ENCODE results near the gene CENPH. TPM values are rescaled to one million over a fixed set of nuclear protein-coding genes. Genes with fewer than 3 reads are reported as not detected.
"Not testable (repeated sequence)": the region's sequence is repeated elsewhere in the genome, so short reads cannot be mapped to it uniquely, and the experiment has no call there.

The CENPH gene
- total RNA-seq, 5 donors from 2014 or later (not counting 1 experiment from before 2014, with no cell fraction given), result 4.1 to 8.4 (median 6.5) TPM

DNA sequence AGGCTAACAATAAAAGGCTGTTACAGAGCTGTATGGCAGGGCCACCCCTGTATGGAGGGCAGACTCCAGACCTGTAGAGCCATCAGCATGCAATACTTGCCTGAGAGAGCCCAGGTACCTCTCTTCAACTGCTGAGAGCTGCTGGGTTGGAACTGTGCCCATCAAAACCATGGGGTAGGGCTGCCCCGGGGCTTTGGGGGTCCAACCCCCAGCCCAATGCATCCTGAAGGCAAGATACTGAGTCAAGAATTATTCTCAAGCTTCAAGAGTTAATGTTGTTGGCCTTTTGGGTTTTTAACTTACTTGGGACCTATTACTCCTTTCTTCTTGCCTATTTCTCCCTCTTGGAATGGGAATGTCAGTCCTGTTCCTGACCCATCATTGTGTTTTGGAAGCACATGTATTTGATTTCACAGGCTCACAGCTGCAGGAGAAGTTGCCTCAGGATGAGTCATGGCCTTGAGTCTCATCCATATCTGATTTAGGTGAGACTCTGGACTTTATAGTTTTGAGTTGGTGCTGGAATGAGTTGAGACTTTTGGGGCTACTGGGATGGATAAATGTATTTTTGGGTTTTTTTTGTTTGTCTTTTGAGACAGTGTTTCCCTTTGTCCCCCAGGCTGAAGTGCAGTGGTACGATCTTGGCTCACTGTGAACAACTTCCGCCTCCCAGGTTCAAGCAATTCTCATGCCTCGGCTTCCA is 24.3 kb downstream of the CENPH start:
- POLR2A ChIA-PET, result interaction anchor here in 1 of 2 donors (0.6 kb wide), 1 partner anchor 73 kb away, joined by 10 read pairs; no protein-coding TSS in a partner anchor

DNA sequence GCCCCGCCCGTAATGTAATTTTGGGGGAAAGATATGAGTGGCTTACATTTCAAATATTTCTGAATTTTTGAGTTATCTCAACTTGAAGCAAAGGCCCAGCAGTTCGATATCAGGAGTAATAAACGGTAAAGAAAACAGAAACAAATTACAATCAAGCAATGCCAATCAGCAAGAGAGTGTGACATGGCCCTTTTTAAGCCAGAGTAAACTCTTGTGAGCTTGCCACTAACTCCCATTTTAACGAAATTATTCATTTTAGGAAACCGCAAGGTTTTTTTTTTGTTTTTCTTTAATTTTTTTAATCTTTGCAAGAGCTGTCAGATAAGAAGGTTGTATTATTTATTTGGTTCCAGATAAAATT is 27.7 kb downstream of the CENPH start:
- WGBS (ENCODE audit: insufficient coverage), result no CpG with 5 or more reads among the region's 6 CpGs

More for the DNA sequence above, 24.3 kb downstream of the CENPH start:
- H3K27ac ChIP-seq (ENCODE audit: low read length), result no peak overlapping the region
- H3K9me3 ChIP-seq, result no peaks in the 10 kb centered on the region
- no peak overlapping the region for H3K27ac Mint-ChIP-seq
- no peaks in the 10 kb centered on the region for H3K36me3 ChIP-seq (ENCODE audit: control insufficient read depth in 2 of 2, extremely low read depth in 1 of 2, insufficient read depth in 1 of 2, low read length in 1 of 2)
- no peaks in the 10 kb centered on the region for H3K36me3 Mint-ChIP-seq
- H3K27me3 ChIP-seq (replicated peaks in 1 of 2; ENCODE audit: control insufficient read depth in 2 of 2, extremely low read depth in 1 of 2, insufficient read depth in 2 of 2, low read length in 1 of 2), result no peaks in the 10 kb centered on the region
- DNase-seq (no peak), ATAC-seq (replicated peaks in 1 of 4) (no peak)
- H3K27me3 Mint-ChIP-seq, result no peaks in the 10 kb centered on the region
- CTCF ChIA-PET, result no interaction called here
- H3K4me3 ChIP-seq (ENCODE audit: control insufficient read depth in 1 of 2, extremely low read depth in 1 of 2, low read length in 1 of 2), result no peak overlapping the region
- no peak overlapping the region for H3K4me3 Mint-ChIP-seq
- no peaks in the 10 kb centered on the region for H3K9me3 Mint-ChIP-seq
- peaks cover 4 to 6% of the 10 kb centered on the region in 2 experiments for H3K4me1 ChIP-seq (ENCODE audit: control insufficient read depth in 1 of 2, extremely low read depth in 1 of 2, insufficient read depth in 2 of 2, low read length in 2 of 2)
- 100% methylated on average over 1 of the region's 4 CpGs for WGBS (ENCODE audit: insufficient coverage)
- peaks cover 6 to 13% (median 11%) of the 10 kb centered on the region in 3 donors for H3K4me1 Mint-ChIP-seq

DNA sequence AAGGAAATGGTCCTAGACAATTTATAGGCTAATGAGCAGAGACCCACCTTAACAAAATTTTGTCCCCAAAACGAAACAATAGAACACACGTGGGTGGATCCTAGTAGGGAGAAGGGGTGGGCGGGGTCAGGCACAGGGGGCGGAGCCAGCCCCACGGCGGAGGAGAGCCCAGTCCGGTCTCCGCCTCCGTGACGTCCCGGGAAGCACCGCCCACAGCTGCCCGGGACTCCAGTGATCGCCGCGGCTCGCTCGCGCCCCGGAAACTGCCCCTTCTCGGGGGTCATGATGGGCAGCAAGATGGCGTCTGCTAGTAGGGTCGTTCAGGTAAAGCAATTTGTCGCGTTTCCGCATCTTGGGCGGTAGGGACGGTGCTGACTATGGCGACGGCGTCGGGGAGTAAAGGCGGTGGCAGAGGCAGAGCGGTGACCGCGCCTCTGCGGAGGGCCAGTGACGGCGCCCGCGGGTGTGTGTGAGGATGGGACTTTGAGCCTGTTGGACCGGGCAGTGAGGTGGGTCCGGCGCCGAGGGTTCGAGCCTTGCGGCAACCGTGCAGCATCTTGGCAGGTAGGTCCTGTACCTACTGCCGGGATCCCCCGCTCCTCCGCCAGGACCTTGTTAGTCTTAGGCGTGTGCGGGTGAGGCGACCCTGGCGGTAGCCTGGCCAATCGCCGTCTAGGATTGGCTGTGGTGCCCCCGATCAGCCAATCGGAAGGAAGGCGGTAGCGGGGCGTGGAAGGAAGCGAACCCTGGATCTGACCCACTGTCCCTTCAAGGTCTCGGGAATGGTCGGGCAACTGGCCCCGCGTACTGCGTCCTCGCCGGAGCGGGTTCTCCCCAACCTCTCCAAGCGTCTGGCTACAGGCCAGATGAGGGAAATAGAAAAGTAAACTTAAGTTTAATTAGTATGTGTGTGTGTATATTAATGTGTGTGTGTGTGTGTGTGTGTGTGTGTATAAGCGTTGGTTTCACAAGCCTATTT is 28.5 kb downstream of the CENPH start:
- H3K9me3 Mint-ChIP-seq, result no peaks in the 10 kb centered on the region

More for the DNA sequence above, 27.7 kb downstream of the CENPH start:
- Histone ChIP-seq H3K4me1 (ENCODE audit: control insufficient read depth in 1 of 2, extremely low read depth in 1 of 2, insufficient read depth in 2 of 2, low read length in 2 of 2) (peaks cover 7 to 10% of the 10 kb centered on the region in 2 experiments), H3K9me3 (no peaks in the 10 kb centered on the region), H3K27ac (ENCODE audit: low read length) (peak overlapping the region; percentile 83), H3K36me3 (ENCODE audit: control insufficient read depth in 2 of 2, extremely low read depth in 1 of 2, insufficient read depth in 1 of 2, low read length in 1 of 2) (no peaks in the 10 kb centered on the region), H3K4me3 (ENCODE audit: control insufficient read depth in 1 of 2, extremely low read depth in 1 of 2, low read length in 1 of 2) (peak overlapping the region; percentile 90 to 97), H3K27me3 (replicated peaks in 1 of 2; ENCODE audit: control insufficient read depth in 2 of 2, extremely low read depth in 1 of 2, insufficient read depth in 2 of 2, low read length in 1 of 2) (no peaks in the 10 kb centered on the region)
- no peaks in the 10 kb centered on the region for H3K9me3 Mint-ChIP-seq
- ATAC-seq (replicated peaks in 1 of 4) (no peak), DNase-seq (no peak)
- peaks cover 2% of the 10 kb centered on the region for H3K36me3 Mint-ChIP-seq
- CTCF ChIA-PET, result interaction anchor here (0.5 to 2.4 kb wide), 4 partner anchors 16 to 121 kb away, joined by 3 to 18 read pairs (median 4); partner anchors contain the start of gene CDK7 (in 1 of the 2)
- H3K27me3 Mint-ChIP-seq, result no peaks in the 10 kb centered on the region
- peaks cover 16 to 24% (median 18%) of the 10 kb centered on the region in 3 donors for H3K4me1 Mint-ChIP-seq
- H3K4me3 Mint-ChIP-seq, result peak overlapping the region; percentile 98 to 99 (median 98)
- POLR2A ChIA-PET, result interaction anchor here (0.6 to 1.0 kb wide), 5 partner anchors 15 to 115 kb away, joined by 3 to 5 read pairs (median 3); partner anchors contain the start of genes CCDC125 (in 1 of the 2) and CDK7 (in 1 of the 2)
- H3K27ac Mint-ChIP-seq, result peak overlapping the region; percentile 95 to 98

GRCh38 chr5:69219939-69220338 is 30.6 kb downstream of the CENPH start:
- Mint-ChIP-seq H3K27me3 (no peaks in the 10 kb centered on the region), H3K27ac (no peak overlapping the region), H3K9me3 (no peaks in the 10 kb centered on the region), H3K36me3 (peaks cover 3% of the 10 kb centered on the region), H3K4me1 (peaks cover 18 to 26% (median 20%) of the 10 kb centered on the region in 3 donors), H3K4me3 (no peak overlapping the region)
- ChIA-PET POLR2A (interaction anchor here (0.7 to 1.6 kb wide), 2 partner anchors 13 to 14 kb away, joined by 5 read pairs; partner anchors contain the start of gene CDK7 (in 1 of the 2)), CTCF (no interaction called here)
- H3K9me3 ChIP-seq, result no peaks in the 10 kb centered on the region
- H3K4me1 ChIP-seq (ENCODE audit: control insufficient read depth in 1 of 2, extremely low read depth in 1 of 2, insufficient read depth in 2 of 2, low read length in 2 of 2), result peaks cover 7 to 10% of the 10 kb centered on the region in 2 experiments
- no peaks in the 10 kb centered on the region for H3K27me3 ChIP-seq (replicated peaks in 1 of 2; ENCODE audit: control insufficient read depth in 2 of 2, extremely low read depth in 1 of 2, insufficient read depth in 2 of 2, low read length in 1 of 2)
- H3K4me3 ChIP-seq (ENCODE audit: control insufficient read depth in 1 of 2, extremely low read depth in 1 of 2, low read length in 1 of 2), result no peak overlapping the region
- no peak overlapping the region for H3K27ac ChIP-seq (ENCODE audit: low read length)
- ATAC-seq (replicated peaks in 1 of 4) (no peak), DNase-seq (no peak)
- peaks cover 0 to 5% of the 10 kb centered on the region in 2 donors for H3K36me3 ChIP-seq (ENCODE audit: control insufficient read depth in 2 of 2, extremely low read depth in 1 of 2, insufficient read depth in 1 of 2, low read length in 1 of 2)

More for the DNA sequence above, 28.5 kb downstream of the CENPH start:
- Histone ChIP-seq H3K4me3 (ENCODE audit: control insufficient read depth in 1 of 2, extremely low read depth in 1 of 2, low read length in 1 of 2) (peak overlapping the region; percentile 90 to 97), H3K36me3 (ENCODE audit: control insufficient read depth in 2 of 2, extremely low read depth in 1 of 2, insufficient read depth in 1 of 2, low read length in 1 of 2) (no peaks in the 10 kb centered on the region), H3K9me3 (no peaks in the 10 kb centered on the region), H3K4me1 (ENCODE audit: control insufficient read depth in 1 of 2, extremely low read depth in 1 of 2, insufficient read depth in 2 of 2, low read length in 2 of 2) (peaks cover 7 to 10% of the 10 kb centered on the region in 2 experiments), H3K27ac (ENCODE audit: low read length) (peak overlapping the region; percentile 83), H3K27me3 (replicated peaks in 1 of 2; ENCODE audit: control insufficient read depth in 2 of 2, extremely low read depth in 1 of 2, insufficient read depth in 2 of 2, low read length in 1 of 2) (no peaks in the 10 kb centered on the region)
- Mint-ChIP-seq H3K27ac (peak overlapping the region; percentile 95 to 98), H3K4me1 (peaks cover 18 to 26% (median 20%) of the 10 kb centered on the region in 3 donors), H3K27me3 (no peaks in the 10 kb centered on the region), H3K36me3 (peaks cover 3% of the 10 kb centered on the region), H3K4me3 (peak overlapping the region; percentile 98 to 99 (median 98))
- CTCF ChIA-PET, result interaction anchor here (0.7 to 2.4 kb wide), 3 partner anchors 17 to 124 kb away, joined by 4 to 18 read pairs (median 5); partner anchors contain the start of genes CDK7 (in 1 of the 2) and SLC30A5 (in 1 of the 2)
- under 1% methylated on average over 64 of the region's 73 CpGs for WGBS (ENCODE audit: insufficient coverage)
- POLR2A ChIA-PET, result interaction anchor here in 1 of 2 donors (0.6 to 1.6 kb wide), 8 partner anchors 15 to 115 kb away, joined by 3 to 5 read pairs (median 4); partner anchors contain the start of genes CCDC125 and CDK7
- DNase-seq (peak; percentile 82 to 97 (median 91)), ATAC-seq (replicated peaks in 1 of 4) (peak; percentile 91 to 96 (median 95))

GRCh38 chr5:69220371-69220770 is 31.0 kb downstream of the CENPH start:
- H3K4me1 ChIP-seq (ENCODE audit: control insufficient read depth in 1 of 2, extremely low read depth in 1 of 2, insufficient read depth in 2 of 2, low read length in 2 of 2); H3K4me3 ChIP-seq (ENCODE audit: control insufficient read depth in 1 of 2, extremely low read depth in 1 of 2, low read length in 1 of 2); H3K9me3 Mint-ChIP-seq; POLR2A ChIA-PET; H3K4me3 Mint-ChIP-seq; DNase-seq; H3K27me3 Mint-ChIP-seq; H3K27ac Mint-ChIP-seq; H3K27me3 ChIP-seq (replicated peaks in 1 of 2; ENCODE audit: control insufficient read depth in 2 of 2, extremely low read depth in 1 of 2, insufficient read depth in 2 of 2, low read length in 1 of 2); H3K36me3 ChIP-seq (ENCODE audit: control insufficient read depth in 2 of 2, extremely low read depth in 1 of 2, insufficient read depth in 1 of 2, low read length in 1 of 2); H3K9me3 ChIP-seq; ATAC-seq (replicated peaks in 1 of 4); H3K27ac ChIP-seq (ENCODE audit: low read length); H3K36me3 Mint-ChIP-seq; CTCF ChIA-PET: not testable (repeated sequence)
- H3K4me1 Mint-ChIP-seq, result peaks cover 18 to 26% (median 20%) of the 10 kb centered on the region in 3 donors
- no CpG with 5 or more reads among the region's 18 CpGs for WGBS (ENCODE audit: insufficient coverage)

DNA sequence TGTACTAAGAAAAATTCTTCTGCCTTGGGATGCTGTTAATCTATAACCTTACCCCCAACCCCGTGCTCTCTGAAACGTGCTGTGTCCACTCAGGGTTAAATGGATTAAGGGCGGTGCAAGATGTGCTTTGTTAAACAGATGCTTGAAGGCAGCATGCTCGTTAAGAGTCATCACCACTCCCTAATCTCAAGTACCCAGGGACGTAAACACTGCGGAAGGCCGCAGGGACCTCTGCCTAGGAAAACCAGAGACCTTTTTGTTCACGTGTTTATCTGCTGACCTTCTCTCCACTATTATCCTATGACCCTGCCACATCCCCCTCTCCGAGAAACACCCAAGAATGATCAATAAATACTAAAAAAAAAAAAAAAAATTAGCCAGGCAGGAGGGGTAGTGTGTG is 31.4 kb downstream of the CENPH start:
- H3K9me3 ChIP-seq; H3K4me3 Mint-ChIP-seq; H3K4me1 ChIP-seq (ENCODE audit: control insufficient read depth in 1 of 2, extremely low read depth in 1 of 2, insufficient read depth in 2 of 2, low read length in 2 of 2); H3K36me3 Mint-ChIP-seq; H3K27me3 ChIP-seq (replicated peaks in 1 of 2; ENCODE audit: control insufficient read depth in 2 of 2, extremely low read depth in 1 of 2, insufficient read depth in 2 of 2, low read length in 1 of 2); ATAC-seq (replicated peaks in 1 of 4); H3K36me3 ChIP-seq (ENCODE audit: control insufficient read depth in 2 of 2, extremely low read depth in 1 of 2, insufficient read depth in 1 of 2, low read length in 1 of 2); DNase-seq; CTCF ChIA-PET; H3K27ac Mint-ChIP-seq; H3K27ac ChIP-seq (ENCODE audit: low read length); H3K4me3 ChIP-seq (ENCODE audit: control insufficient read depth in 1 of 2, extremely low read depth in 1 of 2, low read length in 1 of 2); H3K27me3 Mint-ChIP-seq; H3K9me3 Mint-ChIP-seq: not testable (repeated sequence)
- H3K4me1 Mint-ChIP-seq, result peaks cover 18 to 26% (median 20%) of the 10 kb centered on the region in 3 donors
- WGBS (ENCODE audit: insufficient coverage), result no CpG with 5 or more reads among the region's 9 CpGs
- POLR2A ChIA-PET, result interaction anchor here in 1 of 2 donors (1.4 kb wide), 1 partner anchor 14 kb away, joined by 3 read pairs; the partner anchor contains the start of gene CDK7

Data from T-cell (primary cell).